NCI-H446 treated with DMSO at 0.1 percent for 48 hours (cell line): Measurements from ENCODE around the gene LMAN1.

Experiments used
- DNase-seq: peaks from one replicate; lab custom pipeline; 2025; lab: John Stamatoyannopoulos, UW

LMAN1 gene

GRCh38 chr18:59303006-59303405, 56.1 kb downstream of the LMAN1 start:
- DNase-seq: no peak

DNA sequence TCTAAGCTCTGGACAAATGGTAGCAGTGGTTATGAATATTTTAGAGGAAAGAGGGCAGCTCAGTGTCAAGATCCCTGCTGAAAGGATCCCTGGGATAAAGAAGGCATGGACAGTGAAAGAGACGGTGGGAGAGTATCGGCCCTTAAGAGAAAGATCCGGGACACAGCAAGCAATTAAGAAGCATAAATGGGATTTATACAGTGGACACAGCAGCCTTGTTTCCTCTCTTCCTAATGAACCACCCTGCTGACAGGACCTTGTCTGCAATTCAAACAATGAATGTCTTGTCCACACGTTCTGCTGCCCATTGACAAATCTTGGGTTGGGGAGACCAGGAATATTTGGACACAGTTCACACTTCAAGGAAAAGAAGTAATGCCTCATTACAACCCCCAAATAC, 57.1 kb downstream of the LMAN1 start:
- no peak for DNase-seq

DNA sequence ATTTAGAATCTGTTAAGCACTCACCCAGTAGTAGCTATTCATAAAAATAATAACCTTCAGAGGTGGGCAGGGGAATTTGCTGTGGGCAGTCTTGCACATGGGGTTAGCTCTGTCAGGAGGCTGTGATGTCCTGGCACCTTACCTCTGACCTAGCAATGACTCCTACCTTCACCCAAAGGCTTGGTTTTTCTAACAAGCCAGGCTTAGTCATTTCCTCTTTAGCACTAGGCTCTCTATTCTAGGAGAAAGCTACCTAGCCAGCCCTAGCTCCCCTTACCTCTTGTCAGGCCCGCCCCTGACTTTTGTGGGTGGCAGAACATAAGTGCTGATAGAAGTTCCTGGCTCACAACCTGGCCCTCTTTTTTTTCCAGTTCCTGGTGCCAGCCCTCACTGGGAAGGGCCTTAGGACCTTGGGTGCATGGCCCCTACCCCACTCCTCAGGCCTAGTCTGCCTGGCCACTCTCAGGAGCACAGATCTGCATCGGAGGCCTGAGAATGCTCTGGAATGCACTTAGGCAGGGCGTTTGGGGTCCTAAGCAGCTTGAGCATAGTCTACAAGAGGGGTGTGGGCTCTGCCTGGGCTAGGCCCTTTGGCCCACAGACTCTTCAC, 58.3 kb downstream of the LMAN1 start:
- DNase-seq: no peak

- no peak for DNase-seq
Measured at GRCh38 chr18:59298871-59299270, 60.2 kb downstream of the LMAN1 start.

- no peak for DNase-seq
Measured at GRCh38 chr18:59293317-59293716, 65.7 kb downstream of the LMAN1 start.

DNA sequence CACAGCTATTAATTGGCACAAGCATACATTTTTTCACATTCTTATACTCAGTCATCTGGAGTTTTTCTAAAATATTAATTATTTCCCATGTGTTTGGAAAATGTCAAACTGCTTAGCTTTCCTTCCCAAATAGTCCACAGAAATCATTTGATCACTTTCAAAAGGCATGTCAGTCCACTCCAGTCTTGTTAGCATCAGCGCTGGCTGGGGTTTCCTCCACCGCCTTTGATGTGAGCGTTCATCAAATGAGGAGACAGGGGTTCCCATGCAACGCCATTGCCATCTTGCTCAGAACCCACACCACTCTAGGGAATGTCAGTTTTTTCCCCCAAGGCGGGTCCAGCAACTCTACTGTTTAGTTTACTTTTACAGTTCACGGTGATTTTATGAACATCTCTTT, 72.7 kb downstream of the LMAN1 start:
- no peak for DNase-seq

DNA sequence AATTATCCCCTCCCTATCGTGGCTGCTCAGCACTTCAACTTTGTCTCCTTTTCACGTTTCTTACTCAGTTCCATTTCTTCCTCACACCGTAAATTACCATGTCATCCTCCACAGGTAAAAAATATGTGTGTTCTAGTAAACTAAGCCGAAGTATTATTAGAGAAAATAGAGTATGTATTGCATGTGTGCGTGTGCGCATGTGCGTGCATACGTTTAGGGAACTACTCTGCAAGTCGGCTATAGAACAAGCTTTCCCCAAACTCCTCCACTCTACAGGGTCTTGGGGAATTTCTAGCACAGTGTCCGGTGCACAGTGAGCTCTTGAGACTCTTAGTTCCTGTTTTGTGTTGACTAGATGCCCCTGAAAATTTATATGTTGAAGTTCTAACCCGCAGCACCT, 76.7 kb downstream of the LMAN1 start:
- DNase-seq: no peak

DNA sequence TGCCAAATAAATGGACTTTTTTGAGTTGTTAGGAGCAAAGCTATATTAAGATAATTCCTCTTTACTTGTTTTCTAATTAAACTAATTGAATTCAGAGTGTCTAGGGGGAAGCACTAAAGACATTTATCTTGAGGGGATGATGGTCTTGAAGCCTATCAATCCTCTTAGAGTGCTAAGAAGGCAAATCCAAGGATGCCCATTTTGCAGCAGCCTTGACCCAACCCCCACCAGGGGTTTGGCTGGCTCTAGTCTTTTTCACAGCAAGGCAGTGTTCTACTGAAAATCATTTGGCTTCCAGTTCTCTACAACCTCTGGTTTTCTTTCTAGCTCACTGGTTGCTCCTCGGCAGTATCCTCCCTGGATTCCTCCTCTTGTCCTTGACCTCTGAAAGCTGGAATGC, 79.3 kb downstream of the LMAN1 start:
- DNase-seq: no peak

- no peak for DNase-seq
Measured at GRCh38 chr18:59279193-59279592, 79.9 kb downstream of the LMAN1 start.

GRCh38 chr18:59278793-59279192, 80.3 kb downstream of the LMAN1 start:
- DNase-seq: no peak
